HepG2 (cell line): ENCODE results near the gene HDAC5. TPM values are rescaled to one million over a fixed set of nuclear protein-coding genes. Genes with fewer than 3 reads are reported as not detected.

Source experiments
- ATAC-seq: fragments of 200-7000 bp; cut with Tn5 transposase; 3 replicates; pipeline ENCODE4 v1.9.1; 2020; ENCODE audit warnings: mild to moderate bottlenecking, moderate library complexity
- BruUV-seq: library from RNA; stranded (reverse); fragments of 400-500 nt; replicated peaks from 2 replicates; lab custom pipeline; 2021; lab: Mats Ljungman, UMichigan
- CTCF ChIA-PET: fragments of 300-600 bp; formaldehyde crosslinking; extraction: SDS; loops from one replicate; lab custom pipeline; 2021; ENCODE audit warnings: low total read pairs, inconsistent platforms, low intra/inter-chr PET ratio; lab: Yijun Ruan, JAX
- POLR2A ChIA-PET: fragments of 350-600 bp; sonication (Branson Sonifier 250); formaldehyde crosslinking; loops from one replicate; lab custom pipeline; 2020; ENCODE audit warnings: antibody characterized with exemption, inconsistent platforms; lab: Yijun Ruan, JAX
- DNase-seq: peaks from one replicate; pipeline ENCODE4 v3.0.0-alpha.2; 2015; ENCODE audit warnings: low spot score
- FAIRE-seq: peaks from 3 replicates; lab custom pipeline; 2011; peaks lifted over from hg19 to GRCh38; lab: Jason Lieb, UNC
- H2AFZ ChIP-seq: one replicate; pipeline ENCODE4 v1.6.1; 2011; ENCODE audit warnings: low read length, inconsistent platforms
- H3K27ac ChIP-seq: fragments of 300-600 bp; 3 replicates; pipeline ENCODE4 v1.8.0; 2011; ENCODE audit warnings: mixed run types, mild to moderate bottlenecking, mixed read lengths, low read length, inconsistent platforms; ENCODE audit not compliant: insufficient read depth; ENCODE audit errors: extremely low read length
- H3K27me3 ChIP-seq, 2 experiments: fragments of 200-600 bp in 1 of 2; 2 replicates in 1 of 2; 3 replicates in 1 of 2; pipeline versions ENCODE4 v1.6.0 to v1.8.0; 2011; ENCODE audit warnings: low read length in 2 of 2, mild to moderate bottlenecking in 2 of 2, moderate library complexity in 2 of 2, inconsistent platforms in 1 of 2; ENCODE audit not compliant: insufficient read depth in 2 of 2, control insufficient read depth in 1 of 2
- H3K36me3 ChIP-seq, 2 experiments: fragments of 200-600 bp in 1 of 2; replicated peaks in 1 of 2; 2 replicates in 1 of 2; 3 replicates in 1 of 2; pipeline versions ENCODE4 v1.5.1 to v1.8.0; 2011; ENCODE audit warnings: low read length in 2 of 2, inconsistent platforms in 1 of 2; ENCODE audit not compliant: insufficient read depth in 2 of 2, control insufficient read depth in 1 of 2
- H3K4me1 ChIP-seq: 2 replicates; pipeline ENCODE4 v1.5.1; 2012; ENCODE audit warnings: low read length, inconsistent platforms; ENCODE audit not compliant: insufficient read depth
- H3K4me2 ChIP-seq: 2 replicates; pipeline ENCODE4 v1.6.0; 2011; ENCODE audit warnings: low read depth, low read length, inconsistent platforms
- H3K4me3 ChIP-seq, 3 experiments: fragments of 200-600 bp in 1 of 3; sonication (generic), shearing (Covaris generic) in 1 of 3; replicated peaks in 1 of 3; 2 replicates each; pipeline ENCODE4 v1.5.1; 2011 to 2016; ENCODE audit warnings: low read length in 3 of 3, inconsistent platforms in 2 of 3, low read depth in 2 of 3, mild to moderate bottlenecking in 2 of 3, control low read depth in 1 of 3, mixed read lengths in 1 of 3; ENCODE audit not compliant: insufficient read depth in 1 of 3
- H3K79me2 ChIP-seq: one replicate; pipeline ENCODE4 v1.6.1; 2011; ENCODE audit warnings: low read length, inconsistent platforms; ENCODE audit not compliant: insufficient read depth
- H3K9ac ChIP-seq: 2 replicates; pipeline ENCODE4 v1.6.0; 2011; ENCODE audit warnings: mild to moderate bottlenecking, low read depth, low read length, inconsistent platforms; ENCODE audit not compliant: insufficient read depth
- H3K9me3 ChIP-seq: 2 replicates; pipeline ENCODE4 v1.5.1; 2012; ENCODE audit warnings: mild to moderate bottlenecking, low read length
- H4K20me1 ChIP-seq: 2 replicates; pipeline ENCODE4 v1.6.0; 2011; ENCODE audit warnings: inconsistent platforms, mild to moderate bottlenecking, low read length, moderate library complexity; ENCODE audit not compliant: insufficient read depth
- CHCHD3 ChIP-seq: sonication (generic); formaldehyde crosslinking; IDR thresholded peaks from 2 replicates; pipeline ENCODE4 v1.8.0; 2022; ENCODE audit warnings: mild to moderate bottlenecking, missing genetic modification reagents, moderate library complexity
- HIVEP1 ChIP-seq: sonication (generic); formaldehyde crosslinking; IDR thresholded peaks from 2 replicates; pipeline ENCODE4 v1.4.0; 2020; ENCODE audit warnings: mild to moderate bottlenecking, missing genetic modification reagents
- HNRNPUL1 ChIP-seq: fragments of 200-400 bp; formaldehyde crosslinking; IDR thresholded peaks from 2 replicates; pipeline ENCODE4 v1.6.1; 2017; ENCODE audit warnings: low read depth, mild to moderate bottlenecking, low read length, moderate library complexity
- MBD4 ChIP-seq: IDR thresholded peaks from 2 replicates; pipeline ENCODE4 v1.6.1; 2012; ENCODE audit warnings: low read length, inconsistent platforms, borderline replicate concordance
- MXI1 ChIP-seq: IDR thresholded peaks from 3 replicates; pipeline ENCODE4 v1.6.1; 2012; ENCODE audit warnings: low read depth, low read length, inconsistent platforms, borderline replicate concordance
- NFATC3 ChIP-seq: sonication (generic); formaldehyde crosslinking; IDR thresholded peaks from 2 replicates; pipeline ENCODE4 v1.5.1; 2020; ENCODE audit warnings: mild to moderate bottlenecking, missing genetic modification reagents
- NR2C2 ChIP-seq: sonication (generic); formaldehyde crosslinking; IDR thresholded peaks from 2 replicates; pipeline ENCODE4 v1.4.0; 2020; ENCODE audit warnings: missing genetic modification reagents, mild to moderate bottlenecking, moderate library complexity, borderline replicate concordance
- RCOR2 ChIP-seq: IDR thresholded peaks from 2 replicates; pipeline ENCODE4 v1.6.1; 2016; ENCODE audit warnings: missing biosample characterization, missing genetic modification reagents
- RFX3 ChIP-seq: IDR thresholded peaks from 2 replicates; pipeline ENCODE4 v1.6.1; 2016; ENCODE audit warnings: missing biosample characterization, missing genetic modification reagents
- SNAI1 ChIP-seq: sonication (generic); formaldehyde crosslinking; IDR thresholded peaks from 2 replicates; pipeline ENCODE4 v1.5.0; 2020; ENCODE audit warnings: mild to moderate bottlenecking, missing genetic modification reagents, borderline replicate concordance
- ZSCAN20 ChIP-seq: sonication (generic); formaldehyde crosslinking; IDR thresholded peaks from 2 replicates; pipeline ENCODE4 v1.4.0; 2020; ENCODE audit warnings: missing genetic modification reagents, mild to moderate bottlenecking, borderline replicate concordance
- WGBS: methylation state at CpG from one replicate; pipeline ENCODE4 v1.1.6; 2017; ENCODE audit warnings: low lambda C conversion rate; 5-methylcytosine and 5-hydroxymethylcytosine counted together
- in situ Hi-C: cut with HindIII; loops from 2 replicates; pipeline ENCODE4 v1.10.0; 2017; ENCODE audit warnings: low pct_unique_long_range_greater_than_20kb; ENCODE audit not compliant: extremely low pct_ligation_motif_present
- intact Hi-C: fragments of 100-400 bp; cut with micrococcal nuclease; formaldehyde crosslinking; loops from one replicate; pipeline ENCODE4 v1.10.0; 2022; ENCODE audit not compliant: unreplicated experiment
- polyA plus RNA-seq, 8 experiments: library from polyadenylated mRNA; depleted of rRNA in 3 of 8; stranded (reverse) in 7 of 8; unstranded in 1 of 8; fragments of >200 nt; fragmentation: Illumina TruSeq in 4 of 8; extraction: Trizol in 4 of 8; gene quantifications; 2 replicates each; pipeline versions ENCODE4 v1.2.1 to v1.2.3, GENCODE V29; 2011 to 2016; ENCODE audit warnings: low read depth in 4 of 8, missing spikeins in 1 of 8, mixed read lengths in 1 of 8; ENCODE audit not compliant: insufficient read depth in 1 of 8
- total RNA-seq, 5 experiments: library from RNA; depleted of rRNA; stranded (reverse); fragments of >200 nt; fragmentation: Illumina TruSeq; extraction: Trizol; gene quantifications; 2 replicates each; pipeline ENCODE4 v1.2.3, GENCODE V29; 2016; ENCODE audit warnings: low read depth in 1 of 5
- TF ChIP-seq, protein P1 (sequence below): sonication (generic); formaldehyde crosslinking; IDR thresholded peaks from 2 replicates; pipeline ENCODE4 v1.4.0; 2020; ENCODE audit warnings: missing genetic modification reagents, borderline replicate concordance
- TF ChIP-seq, protein P2 (sequence below), 2 experiments: sonication (generic) in 1 of 2; formaldehyde crosslinking in 1 of 2; IDR thresholded peaks; 2 replicates each; pipeline versions ENCODE4 v1.6.1 to v1.9.0; 2014 to 2022; ENCODE audit warnings: antibody characterized with exemption in 1 of 2, borderline replicate concordance in 1 of 2, inconsistent platforms in 1 of 2, low read depth in 1 of 2, missing genetic modification reagents in 1 of 2

Gene HDAC5
- total and polyA plus RNA-seq, 2 of the 13 experiments (the other 11 are each of a cell fraction or from before 2014, with no cell fraction given): 46.4 to 85.4 TPM

DNA sequence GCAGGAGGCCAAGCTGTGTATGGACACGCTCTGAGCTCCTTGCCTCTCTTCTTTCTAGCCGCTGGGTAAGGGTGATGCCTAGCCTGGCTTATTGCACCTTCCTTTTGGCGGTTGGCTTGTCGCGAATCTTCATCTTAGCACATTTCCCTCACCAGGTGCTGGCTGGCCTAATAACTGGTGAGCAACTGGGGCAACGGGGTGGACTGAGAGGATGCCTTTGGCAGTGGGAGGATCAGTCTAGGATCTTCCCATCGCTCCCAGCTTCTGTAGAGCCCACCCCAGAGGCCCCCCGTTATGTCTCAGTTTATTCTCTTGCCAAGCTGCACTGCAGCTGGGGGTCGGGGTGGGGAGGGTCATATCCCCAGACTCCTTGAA, 48.5 kb downstream of the HDAC5 start (continued):
- no peak for TF ChIP-seq RCOR2 (CRISPR knock-in tag)
- no peak for TF ChIP-seq HNRNPUL1
- TF ChIP-seq, protein P1, sequence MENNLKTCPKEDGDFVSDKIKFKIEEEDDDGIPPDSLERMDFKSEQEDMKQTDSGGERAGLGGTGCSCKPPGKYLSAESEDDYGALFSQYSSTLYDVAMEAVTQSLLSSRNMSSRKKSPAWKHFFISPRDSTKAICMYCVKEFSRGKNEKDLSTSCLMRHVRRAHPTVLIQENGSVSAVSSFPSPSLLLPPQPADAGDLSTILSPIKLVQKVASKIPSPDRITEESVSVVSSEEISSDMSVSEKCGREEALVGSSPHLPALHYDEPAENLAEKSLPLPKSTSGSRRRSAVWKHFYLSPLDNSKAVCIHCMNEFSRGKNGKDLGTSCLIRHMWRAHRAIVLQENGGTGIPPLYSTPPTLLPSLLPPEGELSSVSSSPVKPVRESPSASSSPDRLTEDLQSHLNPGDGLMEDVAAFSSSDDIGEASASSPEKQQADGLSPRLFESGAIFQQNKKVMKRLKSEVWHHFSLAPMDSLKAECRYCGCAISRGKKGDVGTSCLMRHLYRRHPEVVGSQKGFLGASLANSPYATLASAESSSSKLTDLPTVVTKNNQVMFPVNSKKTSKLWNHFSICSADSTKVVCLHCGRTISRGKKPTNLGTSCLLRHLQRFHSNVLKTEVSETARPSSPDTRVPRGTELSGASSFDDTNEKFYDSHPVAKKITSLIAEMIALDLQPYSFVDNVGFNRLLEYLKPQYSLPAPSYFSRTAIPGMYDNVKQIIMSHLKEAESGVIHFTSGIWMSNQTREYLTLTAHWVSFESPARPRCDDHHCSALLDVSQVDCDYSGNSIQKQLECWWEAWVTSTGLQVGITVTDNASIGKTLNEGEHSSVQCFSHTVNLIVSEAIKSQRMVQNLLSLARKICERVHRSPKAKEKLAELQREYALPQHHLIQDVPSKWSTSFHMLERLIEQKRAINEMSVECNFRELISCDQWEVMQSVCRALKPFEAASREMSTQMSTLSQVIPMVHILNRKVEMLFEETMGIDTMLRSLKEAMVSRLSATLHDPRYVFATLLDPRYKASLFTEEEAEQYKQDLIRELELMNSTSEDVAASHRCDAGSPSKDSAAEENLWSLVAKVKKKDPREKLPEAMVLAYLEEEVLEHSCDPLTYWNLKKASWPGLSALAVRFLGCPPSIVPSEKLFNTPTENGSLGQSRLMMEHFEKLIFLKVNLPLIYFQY (CRISPR knock-in tag): no peak
- TF ChIP-seq ZSCAN20 (CRISPR knock-in tag): no peak
- TF ChIP-seq CHCHD3 (CRISPR knock-in tag): no peak
- no peak for TF ChIP-seq NFATC3 (CRISPR knock-in tag)
- no peak for TF ChIP-seq RFX3
- no peak for TF ChIP-seq MXI1

DNA sequence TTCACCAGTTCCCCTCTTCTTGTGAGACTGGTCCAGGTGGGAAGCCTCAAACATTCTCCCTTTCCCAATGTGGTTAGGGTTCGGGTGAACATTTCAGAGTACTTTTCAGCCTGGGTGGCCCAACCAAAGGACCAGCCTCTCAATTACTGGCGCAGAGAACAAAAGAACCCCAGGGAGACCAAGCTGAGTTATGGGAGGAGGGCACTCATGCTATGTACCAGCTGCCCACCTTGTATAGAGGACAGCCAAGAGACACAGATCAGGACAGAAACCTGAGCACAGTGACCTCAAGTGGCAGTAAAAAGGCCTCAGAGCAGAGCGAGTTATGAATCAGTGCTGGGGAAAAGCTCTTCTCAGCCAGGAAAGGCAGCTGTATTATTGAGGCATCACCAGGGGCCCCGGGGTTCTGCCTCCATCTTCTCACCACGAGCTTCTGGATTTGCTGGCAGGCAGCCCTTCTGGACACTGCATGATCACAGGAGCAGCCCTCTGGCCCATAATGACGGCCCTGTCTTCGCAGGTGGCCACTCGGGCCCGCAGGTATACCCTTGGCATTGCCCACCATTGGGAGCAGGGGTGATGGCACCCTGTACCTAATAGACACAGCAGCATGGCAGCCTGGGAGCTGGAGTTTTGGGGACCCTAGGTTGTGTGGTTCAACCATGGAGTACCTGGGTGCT, 49.1 kb downstream of the HDAC5 start:
- no peak overlapping the region for H2AFZ ChIP-seq
- peaks cover 47% of the 10 kb centered on the region for H3K4me1 ChIP-seq
- H3K4me2 ChIP-seq: no peak overlapping the region
- H3K9ac ChIP-seq: no peak overlapping the region
- H3K36me3 ChIP-seq: peaks cover 17 to 33% of the 10 kb centered on the region in 2 experiments
- intact Hi-C loops (no loop called here), in situ Hi-C loops (no loop called here)
- no peaks in the 10 kb centered on the region for H3K9me3 ChIP-seq
- POLR2A ChIA-PET: interaction anchor here (0.8 to 1.9 kb wide), 7 partner anchors 8 to 112 kb away, joined by 3 to 11 read pairs (median 4); partner anchors contain the start of genes LSM12 and TMUB2
- FAIRE-seq (no peak), ATAC-seq (no peak), DNase-seq (no peak)
- WGBS: 96% methylated on average over 9 of the region's 9 CpGs
- CTCF ChIA-PET: no interaction called here
- BruUV-seq: no TSS peak
- no peaks in the 10 kb centered on the region for H4K20me1 ChIP-seq
- H3K27me3 ChIP-seq: no peaks in the 10 kb centered on the region; a peak in 1 of 5 replicates
- H3K27ac ChIP-seq: no peak overlapping the region
- peaks cover 13% of the 10 kb centered on the region for H3K79me2 ChIP-seq
- no peak overlapping the region for H3K4me3 ChIP-seq
- TF ChIP-seq, protein P2, sequence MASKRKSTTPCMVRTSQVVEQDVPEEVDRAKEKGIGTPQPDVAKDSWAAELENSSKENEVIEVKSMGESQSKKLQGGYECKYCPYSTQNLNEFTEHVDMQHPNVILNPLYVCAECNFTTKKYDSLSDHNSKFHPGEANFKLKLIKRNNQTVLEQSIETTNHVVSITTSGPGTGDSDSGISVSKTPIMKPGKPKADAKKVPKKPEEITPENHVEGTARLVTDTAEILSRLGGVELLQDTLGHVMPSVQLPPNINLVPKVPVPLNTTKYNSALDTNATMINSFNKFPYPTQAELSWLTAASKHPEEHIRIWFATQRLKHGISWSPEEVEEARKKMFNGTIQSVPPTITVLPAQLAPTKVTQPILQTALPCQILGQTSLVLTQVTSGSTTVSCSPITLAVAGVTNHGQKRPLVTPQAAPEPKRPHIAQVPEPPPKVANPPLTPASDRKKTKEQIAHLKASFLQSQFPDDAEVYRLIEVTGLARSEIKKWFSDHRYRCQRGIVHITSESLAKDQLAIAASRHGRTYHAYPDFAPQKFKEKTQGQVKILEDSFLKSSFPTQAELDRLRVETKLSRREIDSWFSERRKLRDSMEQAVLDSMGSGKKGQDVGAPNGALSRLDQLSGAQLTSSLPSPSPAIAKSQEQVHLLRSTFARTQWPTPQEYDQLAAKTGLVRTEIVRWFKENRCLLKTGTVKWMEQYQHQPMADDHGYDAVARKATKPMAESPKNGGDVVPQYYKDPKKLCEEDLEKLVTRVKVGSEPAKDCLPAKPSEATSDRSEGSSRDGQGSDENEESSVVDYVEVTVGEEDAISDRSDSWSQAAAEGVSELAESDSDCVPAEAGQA (IDR thresholded peaks at IDR 0.05; ENCODE audit: low read depth): no peak
- TF ChIP-seq, protein P2 (CRISPR knock-in tag; IDR thresholded peaks at IDR 0.05; ENCODE audit: borderline replicate concordance): no peak
- TF ChIP-seq SNAI1 (CRISPR knock-in tag) (no peak), HIVEP1 (CRISPR knock-in tag) (no peak), MBD4 (no peak), NR2C2 (CRISPR knock-in tag) (no peak)
